ENCODE measurements around the gene STXBP6. TPM values are rescaled to one million over a fixed set of nuclear protein-coding genes. Genes with fewer than 3 reads are reported as not detected.

STXBP6 gene
- total RNA-seq, 1 experiment from 2014 or later: 36.9 TPM

DNA sequence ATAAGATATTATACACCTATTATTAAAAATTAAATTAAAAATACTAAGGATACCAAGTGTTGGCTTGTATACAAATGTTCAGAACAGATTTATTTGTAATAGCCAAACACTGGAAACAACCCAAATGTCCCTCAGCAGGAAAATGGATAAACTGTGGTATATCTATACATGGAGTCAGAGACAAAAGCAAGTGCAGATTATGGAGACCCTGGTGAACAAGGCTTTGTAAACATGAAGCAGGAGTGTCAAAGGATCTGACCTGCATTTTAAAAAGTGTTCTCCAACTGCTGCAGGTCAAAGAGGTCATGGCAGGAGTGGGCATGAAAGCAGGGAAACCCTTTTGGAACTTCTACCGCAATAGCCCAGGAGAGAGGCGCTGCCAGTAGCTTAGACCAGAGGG lies 181.6 kb downstream of the STXBP6 start:
- no peak for DNase-seq (ENCODE audit: extremely low read depth, low read depth)

DNA sequence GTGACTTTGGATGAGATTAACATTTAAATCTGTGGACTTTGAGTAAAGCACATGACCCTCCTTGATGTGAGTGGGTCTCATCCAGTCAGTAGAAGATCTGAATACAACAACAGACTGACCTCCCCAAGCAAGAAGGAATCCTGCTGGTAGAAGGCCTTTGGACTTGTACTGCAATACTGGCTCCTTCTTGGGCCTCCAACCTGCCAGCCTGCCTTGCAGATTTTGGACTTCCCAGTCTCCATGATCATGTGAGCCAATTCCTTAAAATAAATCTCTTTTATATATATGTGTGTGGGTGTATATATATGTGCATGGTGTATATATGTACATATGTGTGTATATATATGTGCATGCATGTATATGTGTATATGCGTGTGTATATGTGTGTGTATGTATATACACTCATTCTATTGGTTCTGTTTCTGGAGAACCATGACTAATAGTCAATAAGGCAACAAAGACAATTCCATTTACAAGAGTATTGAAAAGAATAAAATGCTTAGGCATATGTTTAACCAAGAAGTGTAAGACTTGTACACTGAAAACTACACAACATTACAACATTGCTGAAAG lies 183.8 kb downstream of the STXBP6 start:
- DNase-seq (ENCODE audit: extremely low read depth, low read depth): no peak

DNA sequence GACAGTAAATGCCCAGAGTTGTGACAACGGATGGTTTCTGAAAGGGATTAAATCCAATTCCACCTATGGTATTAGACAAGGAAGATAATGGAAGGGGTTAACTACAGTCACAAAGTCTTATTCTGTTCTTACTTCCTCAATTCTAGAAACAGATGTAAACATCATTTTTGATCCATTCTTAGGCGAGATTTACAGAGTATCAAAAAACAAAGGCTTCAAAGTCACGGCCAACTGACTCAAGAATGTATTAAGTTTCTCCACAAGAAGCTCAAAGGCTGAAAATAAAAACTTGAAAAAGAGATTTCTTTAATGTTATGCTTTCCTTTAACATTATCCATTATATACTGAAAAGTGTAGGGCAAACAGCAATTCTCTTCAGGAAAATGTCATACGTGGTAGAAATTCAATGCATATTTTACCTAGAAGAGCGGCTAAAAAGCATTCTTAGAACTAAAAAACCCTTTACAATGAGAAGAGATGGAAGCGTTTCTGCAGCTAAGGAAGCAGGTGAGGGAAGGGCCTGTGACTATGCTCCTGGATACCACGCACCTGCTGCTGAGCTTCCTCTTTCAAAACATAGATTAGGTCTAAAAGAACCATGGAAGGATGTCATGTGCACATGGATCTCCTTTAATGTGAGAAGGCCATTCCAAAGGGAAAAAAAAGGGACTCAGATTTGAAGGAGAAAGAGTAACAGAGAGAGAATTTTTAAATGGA lies 185.8 kb downstream of the STXBP6 start:
- DNase-seq (ENCODE audit: extremely low read depth, low read depth): no peak

DNA sequence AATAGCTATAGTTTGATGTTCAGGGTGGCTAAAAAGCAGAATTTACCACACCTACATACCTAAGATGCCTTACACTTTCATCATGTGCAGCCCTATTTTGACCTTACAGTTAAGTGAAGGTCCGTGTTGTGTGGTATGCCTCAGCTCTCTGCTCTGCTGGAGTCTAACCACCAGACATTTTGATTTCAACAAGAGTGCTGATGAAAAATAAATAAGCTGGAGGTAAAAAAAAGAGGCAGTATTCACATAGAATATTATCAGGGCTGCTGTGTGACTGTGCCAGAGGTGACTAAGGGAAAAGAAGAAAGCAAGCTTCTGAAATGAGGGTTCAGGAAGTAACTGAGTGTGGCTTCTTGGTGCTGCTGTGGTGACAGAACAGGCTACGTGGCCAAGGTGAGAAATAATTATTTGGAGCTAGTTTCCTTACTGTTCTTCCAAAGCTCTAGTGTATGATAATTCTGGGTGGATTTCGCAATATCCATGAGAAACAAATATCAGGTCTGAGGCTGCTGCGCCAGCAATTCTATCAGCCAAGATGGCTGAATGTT lies 188.8 kb downstream of the STXBP6 start:
- DNase-seq (ENCODE audit: extremely low read depth, low read depth): peak; percentile 7

DNA sequence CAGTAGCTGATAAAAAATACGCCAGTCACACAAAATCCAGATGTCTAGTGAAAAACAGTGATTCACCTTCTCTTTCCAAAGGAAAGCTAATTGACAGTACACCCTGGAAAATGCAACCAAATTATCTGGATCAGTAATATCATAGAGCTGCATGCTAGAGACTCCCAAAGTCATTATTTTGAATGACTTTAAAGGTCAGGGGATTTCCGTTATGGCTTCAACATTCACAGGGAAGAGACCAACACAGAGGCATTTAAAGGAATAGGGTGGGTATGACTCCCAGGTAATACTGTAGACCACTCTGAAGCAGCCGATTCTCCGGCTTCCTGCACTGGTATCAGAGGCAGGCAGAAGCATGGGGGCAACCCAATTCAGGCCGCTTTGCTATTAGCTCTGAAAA lies 190.4 kb downstream of the STXBP6 start:
- no peak for DNase-seq (ENCODE audit: extremely low read depth, low read depth)

DNA sequence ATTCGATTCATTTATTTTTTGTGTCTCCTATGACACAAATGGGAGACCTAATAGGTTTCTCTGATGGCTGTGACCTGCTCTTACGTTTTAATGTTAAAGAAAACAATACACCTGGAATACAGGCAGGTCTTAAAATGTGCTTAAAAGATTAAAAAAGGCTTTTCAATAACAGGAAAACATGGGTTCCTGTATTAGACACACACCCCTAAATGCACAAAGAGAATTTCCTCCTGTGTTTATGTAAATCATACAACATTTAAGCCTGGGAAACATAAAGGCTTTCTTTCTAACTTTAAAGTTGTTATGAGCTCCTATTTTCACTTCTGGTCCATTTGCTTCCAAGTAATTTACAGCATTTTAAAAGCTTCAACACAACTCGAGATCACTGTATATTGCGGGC lies 191.3 kb downstream of the STXBP6 start:
- no peak for DNase-seq (ENCODE audit: extremely low read depth, low read depth)

DNA sequence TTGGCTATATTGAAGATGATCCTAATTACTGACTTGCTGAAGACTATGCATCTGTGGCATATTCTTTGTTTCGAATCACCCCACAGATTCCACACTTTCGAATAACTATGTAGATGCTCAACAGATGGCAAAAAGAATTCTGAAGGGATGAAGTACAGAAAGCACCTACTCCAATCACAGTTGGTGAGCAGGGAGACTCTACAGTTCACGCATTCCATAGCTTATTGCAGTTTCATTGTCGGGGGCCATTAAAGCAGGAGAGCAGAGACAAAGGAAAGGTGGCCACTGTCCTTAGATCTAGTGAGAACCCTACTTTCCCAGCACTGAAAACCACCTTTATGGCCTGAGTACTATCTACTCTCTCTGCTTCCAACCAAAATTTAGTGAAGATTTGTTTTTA lies 191.9 kb downstream of the STXBP6 start:
- DNase-seq (ENCODE audit: extremely low read depth, low read depth): no peak

DNA sequence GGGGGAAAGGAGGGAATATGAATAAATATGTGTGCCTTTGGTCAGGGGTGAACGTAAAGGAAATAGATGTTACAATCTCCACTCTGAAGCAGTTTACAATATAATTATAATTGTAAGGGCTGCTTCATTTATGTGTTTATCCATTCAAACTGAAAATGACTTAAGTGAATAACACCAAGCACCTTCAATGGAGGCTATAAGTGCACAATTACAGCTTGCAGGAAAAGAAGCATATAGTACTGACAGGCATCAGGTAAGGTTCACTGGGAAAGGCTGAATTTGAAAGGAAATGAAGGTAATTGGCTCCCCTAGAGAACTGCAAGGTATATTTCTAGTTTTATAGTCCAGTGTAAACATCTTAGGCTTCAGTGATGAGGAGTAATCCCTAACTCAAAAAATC lies 192.7 kb downstream of the STXBP6 start:
- no peak for DNase-seq (ENCODE audit: extremely low read depth, low read depth)

DNA sequence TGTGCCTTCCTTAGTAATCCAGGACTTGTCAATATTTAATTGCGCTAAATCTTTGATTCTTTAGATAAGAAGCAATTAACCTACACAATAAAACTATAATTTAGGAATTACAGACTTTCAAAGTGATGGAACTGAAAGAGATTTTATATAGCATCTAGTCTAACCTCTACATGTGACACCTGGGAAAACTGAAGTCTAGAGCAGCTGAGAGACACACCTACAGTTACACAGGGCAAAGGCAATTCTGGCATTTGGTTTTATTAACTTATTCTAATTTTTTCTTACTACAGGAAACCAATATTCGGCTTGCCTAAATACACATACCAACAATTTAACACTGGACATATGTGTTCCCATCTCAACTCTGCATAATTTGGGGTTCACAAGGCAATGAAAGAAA lies 196.5 kb downstream of the STXBP6 start:
- DNase-seq (ENCODE audit: extremely low read depth, low read depth): no peak

DNA sequence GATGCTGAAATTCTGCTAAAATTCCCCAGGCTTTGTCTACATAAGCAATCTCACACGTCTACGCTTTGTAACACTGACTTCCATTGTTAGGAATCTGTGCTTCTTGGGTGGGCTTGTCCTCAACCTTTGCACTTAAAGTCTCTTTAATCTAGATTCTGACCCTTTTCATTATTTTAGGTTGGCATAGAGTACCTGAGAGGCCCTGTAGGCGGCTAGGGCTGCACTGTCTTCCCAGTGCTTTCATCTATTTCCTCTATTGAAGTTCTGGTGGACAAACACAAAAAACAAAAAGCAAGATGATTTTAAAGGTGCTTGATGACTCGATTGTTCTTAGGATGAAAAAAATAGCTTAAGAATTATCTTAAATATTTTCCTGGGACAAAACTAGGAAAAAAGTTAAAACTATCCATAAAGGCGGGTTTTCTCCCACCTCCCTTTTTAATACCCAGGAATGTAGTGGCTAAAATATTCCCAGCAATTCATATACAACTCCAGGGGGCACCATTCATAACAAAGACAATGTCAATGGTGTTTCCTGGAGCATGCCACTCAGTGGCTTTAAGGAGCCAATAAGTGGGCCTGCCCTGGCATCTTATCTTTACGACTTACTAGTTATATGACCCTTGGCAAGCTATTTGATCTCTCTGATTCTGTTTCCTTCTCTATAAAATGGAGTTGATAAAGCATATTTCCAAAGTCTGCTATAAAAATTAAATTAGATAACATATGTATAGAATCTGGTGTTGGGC lies 197.5 kb downstream of the STXBP6 start:
- no peak for DNase-seq (ENCODE audit: extremely low read depth, low read depth)

DNA sequence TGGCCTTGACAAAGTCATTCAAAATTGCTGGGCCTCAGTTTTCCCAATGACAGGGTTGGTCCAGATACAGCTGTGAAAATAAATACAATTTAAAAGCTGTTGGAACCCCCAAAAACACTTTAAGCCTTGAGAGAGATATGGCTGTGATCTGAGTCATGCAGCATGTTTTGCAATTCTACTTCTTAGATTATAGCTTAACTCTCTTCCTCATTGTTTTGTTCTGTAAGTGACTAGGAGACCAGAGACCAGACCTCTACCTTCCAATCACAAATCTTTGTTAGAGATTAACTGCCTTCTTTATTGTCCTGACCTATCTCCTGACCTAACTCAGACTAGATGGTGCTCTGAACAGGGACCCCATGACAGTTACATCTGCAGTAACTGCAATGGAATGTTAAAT lies 198.1 kb downstream of the STXBP6 start:
- DNase-seq (ENCODE audit: extremely low read depth, low read depth): no peak

DNA sequence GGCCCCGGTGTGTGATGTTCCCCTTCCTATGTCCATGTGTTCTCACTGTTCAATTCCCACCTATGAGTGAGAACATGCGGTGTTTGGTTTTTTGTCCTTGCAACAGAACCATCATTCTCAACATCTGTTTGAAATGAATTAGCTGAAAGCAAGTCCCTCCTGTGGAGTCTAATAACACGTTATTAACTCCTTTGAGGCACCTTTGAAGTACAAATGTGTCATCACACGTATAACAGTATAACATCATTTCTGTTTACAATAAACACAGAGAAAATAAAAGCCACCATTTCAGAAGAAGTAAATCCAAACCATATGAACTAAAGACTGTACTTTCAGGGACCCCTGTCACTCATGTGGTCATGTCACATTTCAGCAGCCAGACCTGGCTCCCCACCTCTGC lies 198.5 kb downstream of the STXBP6 start:
- DNase-seq (ENCODE audit: extremely low read depth, low read depth): no peak

DNA sequence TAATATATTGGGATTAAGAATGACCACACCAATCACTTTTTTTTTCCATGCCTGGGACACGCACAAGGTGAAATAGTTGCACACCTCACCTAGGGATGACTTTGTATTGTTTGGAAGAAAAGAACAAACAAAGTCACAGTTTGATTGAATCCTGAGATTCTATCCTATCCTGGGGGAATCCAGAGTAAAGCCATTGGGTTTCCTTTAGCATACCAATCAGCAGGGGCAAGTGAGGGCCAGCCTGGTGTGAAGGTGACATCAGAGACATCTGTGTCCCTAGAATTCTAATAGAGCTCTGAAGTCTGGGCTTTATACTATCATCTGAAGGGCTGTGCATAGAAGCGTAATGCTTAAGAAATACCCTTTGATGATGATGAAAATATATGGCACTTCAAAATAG lies 199.9 kb downstream of the STXBP6 start:
- DNase-seq (ENCODE audit: extremely low read depth, low read depth): no peak

DNA sequence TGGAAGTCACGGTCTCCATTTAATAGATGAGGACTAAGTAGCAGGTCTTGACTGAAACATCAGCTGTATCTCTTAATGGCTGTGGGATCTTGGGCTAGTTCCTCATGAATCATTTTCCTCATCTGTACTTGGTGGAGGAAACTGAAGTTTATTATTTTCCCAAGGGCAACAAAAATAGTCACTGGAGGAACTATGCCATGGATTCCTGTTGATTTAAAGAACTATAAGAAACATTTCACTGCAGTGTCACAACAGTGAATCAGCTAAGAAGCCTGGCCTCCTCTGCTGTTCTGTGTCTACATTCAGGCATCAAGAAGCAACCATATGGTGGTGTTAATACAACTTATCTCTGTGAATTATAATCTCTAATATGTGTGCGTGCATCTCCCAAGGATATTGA lies 200.5 kb downstream of the STXBP6 start:
- DNase-seq (ENCODE audit: extremely low read depth, low read depth): no peak

DNA sequence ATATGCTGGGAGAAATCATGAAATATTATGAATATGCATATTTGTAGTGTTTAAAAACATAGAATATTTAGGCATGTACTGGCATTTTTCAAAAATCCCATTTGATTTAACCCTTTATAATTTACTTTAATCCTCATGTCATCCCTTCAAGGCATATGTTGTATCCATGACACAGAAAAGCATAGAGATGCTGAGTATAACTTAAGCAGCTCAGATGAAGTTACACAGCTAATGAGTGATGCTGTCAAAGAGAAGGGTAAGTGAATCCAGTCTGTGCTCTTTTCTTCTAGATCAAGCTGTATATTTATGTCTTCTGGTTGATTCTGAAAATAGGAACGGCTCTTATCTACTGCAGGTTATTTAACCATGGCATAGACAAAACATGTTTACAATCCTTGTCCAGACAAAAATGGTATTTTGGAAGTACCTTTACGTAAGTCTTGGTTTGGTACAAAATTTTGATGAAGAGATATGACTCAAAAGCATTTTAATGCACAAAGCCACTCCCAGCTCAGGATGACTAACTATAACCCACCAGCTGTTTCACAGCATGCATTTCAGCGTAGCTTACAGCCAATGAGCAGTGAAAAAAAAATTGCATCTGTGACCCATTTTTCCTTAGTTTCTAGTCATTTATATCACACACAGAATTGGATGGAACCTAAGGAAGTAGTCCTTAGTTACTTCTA lies 201.7 kb downstream of the STXBP6 start:
- DNase-seq (ENCODE audit: extremely low read depth, low read depth): no peak

DNA sequence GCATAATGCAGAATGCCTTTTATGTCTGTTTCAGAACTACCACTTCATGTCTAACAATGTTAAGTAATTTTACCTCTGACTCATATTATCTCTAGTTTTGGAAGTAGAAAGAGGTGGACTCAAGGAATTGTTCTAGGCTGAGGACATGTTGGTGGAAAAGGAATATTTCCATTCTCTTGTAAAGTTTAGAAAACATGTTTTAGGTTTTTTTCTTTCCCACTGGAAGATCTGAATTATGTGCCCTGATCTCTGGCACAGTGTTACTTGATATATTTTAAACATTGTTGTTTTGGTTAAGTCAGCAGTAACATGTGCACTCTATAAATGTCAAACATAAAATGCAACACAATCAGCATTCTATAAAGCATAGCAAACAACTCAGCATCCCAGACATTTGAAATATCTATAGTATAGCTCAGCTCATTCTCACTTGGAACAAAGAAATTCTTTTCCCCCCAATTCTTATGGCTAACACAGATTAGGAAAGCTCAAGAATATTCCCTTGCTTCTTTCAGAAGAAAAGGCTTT lies 202.3 kb downstream of the STXBP6 start:
- no peak for DNase-seq (ENCODE audit: extremely low read depth, low read depth)

DNA sequence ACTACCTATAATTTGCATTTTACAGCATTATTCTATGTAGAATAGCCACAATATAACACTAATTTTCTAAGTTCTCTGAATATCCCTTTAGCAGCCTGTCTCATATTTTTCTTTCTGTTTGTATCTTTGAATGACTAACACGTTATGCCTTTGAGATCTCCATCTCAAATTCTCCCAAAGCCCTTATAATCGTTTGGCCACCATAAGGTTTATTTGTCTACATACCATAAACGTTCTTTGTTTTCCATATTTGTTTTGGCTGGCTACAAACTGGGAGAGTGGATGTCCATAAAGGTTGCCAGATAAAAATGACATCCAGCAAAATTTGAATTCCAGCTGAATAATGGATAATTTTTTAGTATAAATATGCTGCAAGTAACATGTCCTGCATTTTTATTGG lies 203.7 kb downstream of the STXBP6 start:
- DNase-seq (ENCODE audit: extremely low read depth, low read depth): no peak

DNA sequence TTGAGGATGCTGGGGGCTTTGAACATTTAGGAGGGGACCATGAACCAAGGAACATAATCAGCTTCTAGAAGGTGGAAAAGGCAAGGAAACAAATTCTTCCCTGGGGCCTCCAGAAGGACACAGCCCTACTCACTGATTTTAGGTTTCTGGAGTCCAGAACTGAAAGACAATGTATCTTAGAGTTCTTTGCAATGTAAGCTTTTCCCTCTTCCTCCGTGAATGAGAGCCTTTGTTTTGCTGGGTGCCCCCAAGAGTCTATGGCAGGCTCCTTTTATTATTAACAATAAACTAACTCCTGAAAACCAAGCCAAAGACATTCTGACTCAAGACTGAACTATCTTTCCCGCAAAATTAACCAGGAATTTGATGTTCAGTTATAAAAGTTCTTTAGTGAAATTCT lies 204.1 kb downstream of the STXBP6 start:
- DNase-seq (ENCODE audit: extremely low read depth, low read depth): no peak

DNA sequence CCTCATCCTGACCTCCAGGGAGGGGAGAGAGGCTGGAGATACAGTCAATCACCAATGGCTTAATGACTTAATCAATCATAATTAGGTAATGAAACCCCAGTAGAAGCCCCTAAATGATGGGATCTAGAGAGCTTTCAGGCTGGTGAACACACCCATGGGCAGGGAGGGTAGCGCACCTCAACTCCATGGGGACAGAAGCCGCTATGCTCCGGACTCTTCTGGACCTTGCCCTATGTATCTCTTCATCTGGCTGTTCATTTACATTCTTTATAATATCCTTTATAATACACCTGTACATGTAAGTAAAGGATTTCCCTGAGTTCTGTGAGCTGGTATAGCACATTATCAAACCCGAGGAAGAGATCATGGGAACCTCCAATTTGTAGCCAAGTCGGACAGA lies 205.9 kb downstream of the STXBP6 start:
- no peak for DNase-seq (ENCODE audit: extremely low read depth, low read depth)

DNA sequence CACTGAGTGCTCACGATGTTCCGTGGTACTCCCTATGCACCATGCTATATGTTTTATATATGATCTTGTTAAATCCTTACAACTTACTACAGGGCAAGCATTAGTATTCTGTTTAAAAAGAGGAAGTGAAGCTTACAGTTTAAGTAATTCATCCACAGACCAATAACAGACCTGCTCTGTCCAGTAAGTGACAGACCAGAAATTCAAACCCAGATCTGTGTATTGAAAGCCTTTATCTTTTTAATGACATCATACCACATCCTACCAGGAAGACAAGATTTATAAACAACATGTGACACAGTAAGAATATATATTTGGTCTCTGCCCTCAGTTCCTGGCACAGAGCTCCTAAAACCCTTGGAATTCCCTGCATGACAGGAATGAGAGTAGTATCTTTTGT lies 206.5 kb downstream of the STXBP6 start:
- no peak for DNase-seq (ENCODE audit: extremely low read depth, low read depth)

All from NCI-H460 (cell line).